GM15510 (cell line): ENCODE data around the gene PLXNA3.

Experiments used
- POLR2A ChIP-seq: IDR thresholded peaks from 3 replicates; pipeline ENCODE4 v1.6.1; 2011; ENCODE audit warnings: borderline replicate concordance; ENCODE audit not compliant: insufficient read length; ENCODE audit errors: extremely low read depth

PLXNA3 gene

DNA sequence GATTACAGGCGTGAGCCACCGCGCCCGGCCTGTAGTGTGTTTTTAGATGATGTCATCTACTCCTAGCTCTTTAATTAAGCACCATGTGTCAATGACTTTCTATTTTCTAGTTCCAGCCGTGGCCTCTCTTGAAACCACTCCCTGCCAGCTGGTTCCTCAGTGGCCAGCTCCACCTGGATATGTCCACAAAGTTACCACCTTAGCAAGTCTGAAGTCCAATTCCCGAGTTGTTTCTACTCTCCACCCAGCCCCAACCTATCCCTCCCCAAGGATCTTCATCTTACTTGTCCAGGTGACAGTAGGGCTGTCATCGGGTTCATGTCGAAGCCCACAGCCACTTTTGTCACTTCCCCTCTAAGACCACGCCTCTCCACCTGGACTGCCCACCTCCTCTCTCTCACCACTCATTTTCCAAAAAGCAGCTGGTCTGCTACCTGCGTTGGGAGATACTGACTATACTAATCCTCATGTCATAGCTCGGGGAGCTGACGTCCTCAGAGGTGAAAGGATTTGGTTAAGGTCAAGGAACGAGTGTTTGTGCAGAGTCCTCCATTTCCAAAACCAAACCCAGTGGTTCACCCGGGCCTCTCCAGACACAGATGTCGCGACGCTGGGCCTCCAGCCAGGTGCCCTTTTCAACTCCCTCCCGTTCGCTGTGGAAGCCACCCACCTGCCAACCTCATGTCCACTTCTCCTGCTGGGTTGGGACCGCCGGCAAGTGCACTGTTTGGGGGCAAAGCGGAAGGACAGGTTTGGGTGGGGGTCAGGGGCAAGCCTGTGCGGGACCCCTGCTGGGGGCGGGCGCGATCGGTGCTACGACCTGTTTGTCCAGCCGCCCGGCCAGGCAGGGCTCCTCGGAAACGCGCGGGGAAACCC lies 57.2 kb downstream of the PLXNA3 start:
- TF ChIP-seq POLR2A: no peak

GRCh38 chrX:154515966-154516655 lies 58.0 kb downstream of the PLXNA3 start, which contains the start of gene FAM3A:
Gene FAM3A (minus strand): TSS chrX:154516232. CDS start chrX:154515772, 460 bp downstream.
- peak; percentile 75 for TF ChIP-seq POLR2A

DNA sequence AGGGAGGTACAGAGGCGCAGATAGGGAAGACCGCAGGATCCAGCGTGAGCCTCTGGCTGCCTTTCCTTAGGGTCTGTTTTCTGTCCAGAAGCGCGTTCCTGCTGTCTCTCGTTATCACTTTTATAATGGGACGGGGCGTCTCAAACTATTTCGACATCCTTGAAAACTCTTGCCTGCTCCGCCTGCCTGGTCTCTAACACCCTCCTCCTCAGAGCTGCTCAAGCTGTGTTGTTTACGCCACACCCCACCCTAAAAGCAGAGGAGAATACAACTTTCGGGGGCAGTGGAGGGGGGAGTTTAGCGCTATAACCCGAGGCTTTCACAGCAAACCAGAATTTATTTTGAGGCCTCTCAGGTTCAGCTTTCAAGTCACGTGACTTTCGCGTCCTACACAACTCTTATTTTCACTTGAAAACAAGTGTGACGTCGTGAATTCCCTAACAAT lies 58.6 kb downstream of the PLXNA3 start:
- no peak for TF ChIP-seq POLR2A

- TF ChIP-seq POLR2A: no peak
These were observed 59.2 kb downstream of the PLXNA3 start for GRCh38 chrX:154517101-154517781.

DNA sequence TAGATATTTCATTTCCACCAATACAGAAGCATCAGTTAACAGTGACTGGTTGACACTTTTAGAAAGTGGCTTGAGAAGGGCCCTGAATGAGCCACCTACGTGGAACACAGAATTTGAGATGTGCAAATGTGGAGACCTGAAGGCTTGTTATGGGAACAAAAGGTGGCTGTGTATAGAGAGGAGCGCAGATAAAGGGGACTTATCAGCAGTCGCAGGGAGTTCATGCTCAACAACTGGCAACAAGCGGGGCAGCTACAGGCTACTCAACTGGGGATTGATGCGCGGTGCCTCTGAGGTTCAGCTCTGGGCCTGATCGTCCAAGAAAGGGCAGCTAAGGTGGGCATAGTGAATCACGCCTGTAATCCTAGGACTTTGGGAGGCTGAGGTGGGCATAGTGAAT lies 61.3 kb downstream of the PLXNA3 start:
- no peak for TF ChIP-seq POLR2A

DNA sequence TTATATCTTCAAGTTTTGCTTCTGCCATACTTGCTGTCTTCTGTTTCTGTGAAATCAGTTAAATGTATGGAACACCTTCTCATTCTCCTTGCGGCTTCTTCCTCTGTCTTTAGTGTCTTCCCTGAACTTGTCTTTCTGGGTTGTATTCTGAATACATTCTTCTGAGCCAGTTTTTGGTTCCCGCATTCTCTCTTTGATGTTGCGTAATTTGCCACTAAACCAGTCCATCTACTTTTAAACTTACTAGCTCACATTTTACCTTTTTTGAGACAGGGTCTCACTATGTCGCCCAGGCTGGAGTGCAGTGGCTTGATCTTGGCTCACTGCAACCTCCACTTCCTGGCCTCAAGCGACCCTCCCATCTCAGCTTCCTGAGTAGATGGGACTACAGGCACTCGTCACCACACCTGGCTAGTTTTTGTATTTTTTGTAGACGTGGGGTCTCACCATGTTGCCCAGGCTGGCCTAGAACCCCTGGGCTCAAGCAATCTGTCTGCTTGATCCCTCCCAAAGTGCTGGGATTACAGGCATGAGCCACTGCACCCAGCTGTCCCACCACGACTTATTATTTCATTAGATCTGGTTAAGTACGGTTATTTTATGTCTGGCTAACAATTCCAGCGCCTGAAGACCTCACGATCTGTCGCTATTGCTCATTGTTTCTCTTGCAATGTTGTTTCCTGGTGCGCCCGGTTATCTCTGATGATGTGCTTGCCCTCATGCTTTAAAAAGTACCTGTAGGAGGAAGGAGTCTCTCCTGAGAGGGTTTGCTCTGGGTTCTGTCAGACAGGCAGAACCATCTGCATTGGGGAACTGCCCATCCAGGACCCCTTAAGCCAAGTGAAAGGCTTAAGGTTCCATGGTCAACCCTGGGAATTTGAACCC lies 67.8 kb downstream of the PLXNA3 start:
- TF ChIP-seq POLR2A: no peak

DNA sequence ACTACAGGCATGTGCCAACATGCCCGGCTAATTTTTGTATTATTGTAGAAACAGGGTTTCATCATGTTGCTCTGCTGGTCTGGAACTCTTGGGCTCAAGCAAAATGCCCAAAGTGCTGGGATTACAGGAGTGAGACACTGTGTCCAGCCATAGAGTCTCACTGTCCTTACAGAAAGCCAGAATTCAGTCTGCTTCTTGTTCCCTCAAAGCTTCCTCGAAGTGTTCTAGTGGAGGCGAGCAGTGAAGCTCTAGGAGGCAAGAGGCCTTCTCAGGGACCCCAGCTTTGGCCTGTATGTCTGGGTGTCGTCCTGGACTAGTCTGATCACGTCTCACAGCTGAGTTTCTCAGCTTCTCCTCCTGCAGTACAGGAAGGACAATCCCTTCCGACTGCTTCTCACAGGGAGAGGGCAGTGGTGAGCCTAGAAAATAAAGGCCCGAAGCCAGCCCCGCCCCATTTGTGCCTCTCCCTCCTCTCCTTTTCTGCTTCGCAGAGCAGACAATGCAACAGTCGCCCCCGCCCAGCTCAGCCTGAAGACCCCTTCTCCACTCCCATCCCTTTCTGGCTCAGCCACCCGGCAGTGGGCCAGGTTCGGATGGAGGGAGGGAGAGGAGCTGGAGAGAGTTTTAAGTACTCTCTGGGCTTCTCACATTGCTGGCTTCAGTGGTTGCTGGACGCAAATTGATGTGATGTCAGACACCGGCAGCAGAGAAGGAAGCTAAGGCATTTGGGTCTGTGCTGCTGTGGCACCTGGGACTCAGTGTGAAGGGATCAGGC lies 69.0 kb downstream of the PLXNA3 start:
- no peak for TF ChIP-seq POLR2A
